ENCODE results near the gene FXYD6.
A peak's percentile ranks its signal among the peaks of the same experiment; 100 is the strongest.

Gene FXYD6

GRCh38 chr11:117822074-117823033 is 54.1 kb downstream of the FXYD6 start:
- H3K27me3 ChIP-seq (ENCODE audit: control insufficient read depth, insufficient read depth, low read length): no peaks in the 10 kb centered on the region
- no peaks in the 10 kb centered on the region for H3K9me3 ChIP-seq (ENCODE audit: control insufficient read depth, low read depth, low read length)
- peaks cover 21% of the 10 kb centered on the region for H3K4me1 ChIP-seq (ENCODE audit: control insufficient read depth, low read depth, low read length)
- no peaks in the 10 kb centered on the region for H3K36me3 ChIP-seq (ENCODE audit: control insufficient read depth, low read depth, low read length)
- no peak overlapping the region for H3K27ac ChIP-seq (ENCODE audit: low read length)
- H3K9ac ChIP-seq (ENCODE audit: low read length): no peak overlapping the region
- H3K4me3 ChIP-seq (ENCODE audit: low read length): no peak overlapping the region

DNA sequence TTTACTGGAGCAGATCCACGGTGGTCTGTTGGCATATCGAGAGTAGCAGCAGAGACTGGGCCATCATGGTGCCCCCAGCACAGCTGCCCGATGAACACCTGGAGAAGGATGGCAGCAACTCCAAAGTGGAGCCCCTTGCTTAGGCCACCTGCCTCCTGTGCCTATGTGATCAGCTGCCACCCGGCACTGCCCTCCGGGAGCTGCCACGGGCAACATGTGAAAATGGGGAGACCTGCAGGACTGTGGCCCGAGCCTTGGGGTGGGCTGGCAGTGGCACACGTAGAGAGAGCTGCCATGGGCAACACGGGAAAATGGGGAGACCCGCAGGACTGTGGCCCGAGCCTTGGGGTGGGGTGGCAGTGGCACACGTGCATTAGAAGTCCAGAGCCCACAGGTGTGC is 55.0 kb downstream of the FXYD6 start:
- no peaks in the 10 kb centered on the region for H3K27me3 ChIP-seq (ENCODE audit: control insufficient read depth, insufficient read depth, low read length)
- H3K9me3 ChIP-seq (ENCODE audit: control insufficient read depth, low read depth, low read length): no peaks in the 10 kb centered on the region
- H3K27ac ChIP-seq (ENCODE audit: low read length): no peak overlapping the region
- no peaks in the 10 kb centered on the region for H3K36me3 ChIP-seq (ENCODE audit: control insufficient read depth, low read depth, low read length)
- H3K4me3 ChIP-seq (ENCODE audit: low read length): no peak overlapping the region
- H3K4me1 ChIP-seq (ENCODE audit: control insufficient read depth, low read depth, low read length): peaks cover 29% of the 10 kb centered on the region
- H3K9ac ChIP-seq (ENCODE audit: low read length): no peak overlapping the region

DNA sequence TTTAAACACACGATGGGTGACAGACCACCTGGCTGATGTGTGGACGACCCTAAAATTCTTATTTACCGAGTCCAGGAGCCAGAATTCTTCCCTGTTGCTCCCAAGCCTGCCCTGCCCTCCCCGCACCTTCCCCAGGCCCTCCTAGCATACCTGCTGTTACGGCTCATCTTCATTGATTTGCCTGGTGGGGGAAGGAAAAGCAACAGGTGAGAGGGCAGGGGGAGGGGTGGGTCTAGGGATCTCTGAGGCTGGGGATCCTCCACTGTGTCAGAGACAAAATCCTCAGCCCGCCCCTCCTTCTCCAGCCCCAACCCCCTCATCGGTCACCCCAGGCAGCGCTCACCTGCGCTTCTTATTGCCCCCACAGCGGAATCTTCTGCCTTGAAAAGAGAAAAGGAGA is 55.9 kb downstream of the FXYD6 start:
- no peak overlapping the region for H3K27ac ChIP-seq (ENCODE audit: low read length)
- H3K4me3 ChIP-seq (ENCODE audit: low read length): no peak overlapping the region
- H3K27me3 ChIP-seq (ENCODE audit: control insufficient read depth, insufficient read depth, low read length): peaks cover 1% of the 10 kb centered on the region
- H3K36me3 ChIP-seq (ENCODE audit: control insufficient read depth, low read depth, low read length): no peaks in the 10 kb centered on the region
- H3K9ac ChIP-seq (ENCODE audit: low read length): no peak overlapping the region
- no peaks in the 10 kb centered on the region for H3K9me3 ChIP-seq (ENCODE audit: control insufficient read depth, low read depth, low read length)
- peaks cover 32% of the 10 kb centered on the region for H3K4me1 ChIP-seq (ENCODE audit: control insufficient read depth, low read depth, low read length)

DNA sequence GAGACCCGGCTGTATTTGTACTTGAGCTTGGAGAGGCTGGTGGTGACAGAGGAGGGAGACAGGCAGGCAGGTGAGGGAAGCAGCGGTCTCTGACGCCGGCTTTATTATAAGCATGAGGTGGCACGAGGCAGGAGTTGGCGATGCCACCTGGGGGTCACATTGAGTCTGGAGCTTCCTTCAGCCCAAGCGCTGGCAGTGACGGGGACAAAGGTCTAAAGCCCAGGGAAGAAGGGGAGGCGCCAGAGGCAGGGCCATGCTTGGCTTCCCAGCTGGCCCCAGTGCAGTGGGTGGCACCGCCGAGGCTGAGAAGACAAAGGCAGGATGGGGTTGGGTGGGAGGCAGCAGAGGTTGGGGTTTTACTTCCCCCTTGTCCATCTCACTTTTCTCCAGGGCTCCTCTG is 56.4 kb downstream of the FXYD6 start:
- H3K27ac ChIP-seq (ENCODE audit: low read length): no peak overlapping the region
- H3K9ac ChIP-seq (ENCODE audit: low read length): no peak overlapping the region
- peaks cover 4% of the 10 kb centered on the region for H3K27me3 ChIP-seq (ENCODE audit: control insufficient read depth, insufficient read depth, low read length)
- peaks cover 37% of the 10 kb centered on the region for H3K4me1 ChIP-seq (ENCODE audit: control insufficient read depth, low read depth, low read length)
- no peaks in the 10 kb centered on the region for H3K9me3 ChIP-seq (ENCODE audit: control insufficient read depth, low read depth, low read length)
- H3K36me3 ChIP-seq (ENCODE audit: control insufficient read depth, low read depth, low read length): no peaks in the 10 kb centered on the region
- H3K4me3 ChIP-seq (ENCODE audit: low read length): no peak overlapping the region

DNA sequence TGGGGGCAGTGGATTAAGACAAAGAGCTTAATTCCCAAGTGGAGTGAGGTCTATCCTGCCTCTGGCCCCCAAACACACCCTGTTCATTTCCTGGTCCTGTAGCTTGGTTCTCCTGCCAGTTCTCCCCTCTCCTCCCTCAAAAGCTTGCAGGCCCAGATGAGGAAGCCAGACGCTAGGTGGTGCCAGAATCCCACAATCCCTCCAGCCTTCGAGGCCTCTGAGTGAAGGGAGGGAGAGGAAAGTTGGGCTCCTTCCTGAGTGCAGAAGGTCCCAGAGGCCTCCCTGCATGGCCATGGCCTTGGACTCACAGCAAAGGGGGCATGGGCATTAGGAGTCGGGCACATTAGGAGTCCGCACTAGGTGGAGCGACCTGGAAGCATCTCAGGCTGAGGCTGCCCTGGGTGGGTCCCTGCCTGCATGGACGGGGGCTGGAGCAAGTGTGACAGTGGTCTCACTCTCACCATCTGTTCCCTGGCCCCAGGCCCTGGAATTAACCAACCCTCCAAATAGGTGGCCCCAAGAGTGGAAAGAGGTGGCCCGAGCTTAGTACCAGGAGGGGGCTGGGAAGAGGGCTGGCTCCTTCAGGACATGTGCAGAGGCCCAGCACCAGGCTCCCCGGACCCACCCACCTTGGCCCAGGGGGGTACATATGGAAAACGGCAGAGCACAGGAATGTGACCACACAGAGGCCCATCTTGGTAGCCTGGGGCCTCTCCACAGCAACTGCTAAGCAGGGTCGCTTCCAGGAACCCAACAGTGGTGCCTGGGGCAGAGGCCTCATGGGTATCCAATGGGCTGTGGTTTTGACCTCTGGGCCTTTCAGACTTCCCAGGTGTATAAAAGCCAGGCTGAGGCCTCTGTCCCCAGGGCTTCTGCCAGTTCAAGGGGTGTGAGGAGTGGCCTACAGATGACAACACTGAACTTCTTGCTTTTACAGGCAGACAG is 57.1 kb downstream of the FXYD6 start:
- H3K9ac ChIP-seq (ENCODE audit: low read length): no peak overlapping the region
- H3K27ac ChIP-seq (ENCODE audit: low read length): no peak overlapping the region
- no peaks in the 10 kb centered on the region for H3K9me3 ChIP-seq (ENCODE audit: control insufficient read depth, low read depth, low read length)
- no peak overlapping the region for H3K4me3 ChIP-seq (ENCODE audit: low read length)
- H3K36me3 ChIP-seq (ENCODE audit: control insufficient read depth, low read depth, low read length): no peaks in the 10 kb centered on the region
- peaks cover 40% of the 10 kb centered on the region for H3K4me1 ChIP-seq (ENCODE audit: control insufficient read depth, low read depth, low read length)
- peaks cover 4% of the 10 kb centered on the region for H3K27me3 ChIP-seq (ENCODE audit: control insufficient read depth, insufficient read depth, low read length)

DNA sequence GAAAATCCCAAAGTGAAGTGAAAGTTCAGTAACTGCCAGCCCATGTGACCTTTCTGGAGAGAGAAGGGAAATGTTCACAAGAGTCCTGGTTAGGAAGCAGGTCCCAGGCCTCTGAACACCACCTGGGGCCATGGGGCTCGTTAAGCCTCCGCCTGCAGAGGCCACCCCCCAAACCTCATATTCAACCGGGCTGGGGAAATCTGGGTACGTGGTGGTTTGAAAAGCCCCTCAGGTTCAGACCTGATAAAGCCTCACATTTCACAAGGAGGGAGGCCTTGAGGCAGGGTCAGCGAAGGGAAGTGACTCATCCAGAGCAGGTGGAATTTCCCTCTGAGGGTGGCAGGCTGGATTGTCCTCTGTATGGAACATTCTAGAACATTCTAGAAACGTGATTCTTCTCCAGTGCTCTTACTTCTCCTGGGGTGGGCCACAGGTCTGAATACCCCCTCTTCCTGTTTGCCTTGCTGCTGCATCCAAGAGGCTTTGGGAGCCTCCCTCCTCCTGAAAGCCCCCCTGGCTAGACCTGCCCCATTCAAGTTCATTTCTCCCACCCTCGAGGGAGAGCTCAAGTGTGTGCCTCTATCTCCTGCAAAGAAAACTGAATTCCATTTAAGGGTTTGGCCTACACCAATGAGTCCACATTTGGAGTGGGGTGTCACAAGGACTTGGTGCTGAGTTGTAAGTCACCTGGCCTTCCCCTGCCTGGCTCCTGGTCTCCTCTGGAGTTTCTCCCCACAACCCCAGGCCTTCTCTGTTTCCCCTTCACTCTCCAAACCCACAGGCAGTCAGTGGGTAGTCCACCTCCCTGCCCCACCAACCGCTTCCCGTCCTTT is 58.2 kb downstream of the FXYD6 start:
- H3K9ac ChIP-seq (ENCODE audit: low read length): no peak overlapping the region
- peaks cover 4% of the 10 kb centered on the region for H3K27me3 ChIP-seq (ENCODE audit: control insufficient read depth, insufficient read depth, low read length)
- no peak overlapping the region for H3K27ac ChIP-seq (ENCODE audit: low read length)
- peaks cover 38% of the 10 kb centered on the region for H3K4me1 ChIP-seq (ENCODE audit: control insufficient read depth, low read depth, low read length)
- no peaks in the 10 kb centered on the region for H3K9me3 ChIP-seq (ENCODE audit: control insufficient read depth, low read depth, low read length)
- no peaks in the 10 kb centered on the region for H3K36me3 ChIP-seq (ENCODE audit: control insufficient read depth, low read depth, low read length)
- no peak overlapping the region for H3K4me3 ChIP-seq (ENCODE audit: low read length)

GRCh38 chr11:117817368-117818040 is 59.0 kb downstream of the FXYD6 start:
- Histone ChIP-seq H3K36me3 (ENCODE audit: control insufficient read depth, low read depth, low read length) (no peaks in the 10 kb centered on the region), H3K27me3 (ENCODE audit: control insufficient read depth, insufficient read depth, low read length) (peaks cover 4% of the 10 kb centered on the region), H3K4me3 (ENCODE audit: low read length) (peak overlapping the region; percentile 14), H3K4me1 (ENCODE audit: control insufficient read depth, low read depth, low read length) (peaks cover 38% of the 10 kb centered on the region), H3K27ac (ENCODE audit: low read length) (no peak overlapping the region), H3K9me3 (ENCODE audit: control insufficient read depth, low read depth, low read length) (no peaks in the 10 kb centered on the region), H3K9ac (ENCODE audit: low read length) (no peak overlapping the region)

DNA sequence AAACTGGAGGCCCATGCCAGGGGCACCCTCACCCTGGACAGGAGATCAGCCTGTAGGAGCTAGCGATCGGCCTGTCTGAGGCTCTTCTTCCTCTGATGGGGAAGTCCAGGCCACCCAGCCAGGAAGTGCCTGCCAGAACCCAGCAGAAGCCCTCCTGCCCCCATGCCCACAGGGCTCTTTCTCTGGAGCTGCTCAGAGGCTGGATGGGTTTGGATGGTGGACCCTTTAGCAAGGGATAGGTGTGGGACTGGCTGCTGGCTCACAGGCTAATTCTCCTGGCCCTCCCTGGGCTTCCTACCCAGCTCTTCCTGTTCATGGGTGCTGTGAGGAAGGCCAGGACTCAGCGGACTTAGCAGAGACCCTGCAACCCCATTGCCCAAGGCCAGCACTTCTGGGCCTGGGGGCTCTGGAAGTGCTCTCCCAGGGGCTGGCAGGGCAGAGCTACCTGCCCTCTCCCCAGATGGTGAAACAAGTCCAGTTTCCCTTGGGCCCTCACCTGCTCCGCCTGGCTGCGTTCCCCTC is 59.6 kb downstream of the FXYD6 start:
- Histone ChIP-seq H3K9ac (ENCODE audit: low read length) (no peak overlapping the region), H3K36me3 (ENCODE audit: control insufficient read depth, low read depth, low read length) (no peaks in the 10 kb centered on the region), H3K9me3 (ENCODE audit: control insufficient read depth, low read depth, low read length) (no peaks in the 10 kb centered on the region), H3K4me1 (ENCODE audit: control insufficient read depth, low read depth, low read length) (peaks cover 38% of the 10 kb centered on the region), H3K27me3 (ENCODE audit: control insufficient read depth, insufficient read depth, low read length) (peaks cover 4% of the 10 kb centered on the region), H3K27ac (ENCODE audit: low read length) (no peak overlapping the region), H3K4me3 (ENCODE audit: low read length) (peak overlapping the region; percentile 14)

DNA sequence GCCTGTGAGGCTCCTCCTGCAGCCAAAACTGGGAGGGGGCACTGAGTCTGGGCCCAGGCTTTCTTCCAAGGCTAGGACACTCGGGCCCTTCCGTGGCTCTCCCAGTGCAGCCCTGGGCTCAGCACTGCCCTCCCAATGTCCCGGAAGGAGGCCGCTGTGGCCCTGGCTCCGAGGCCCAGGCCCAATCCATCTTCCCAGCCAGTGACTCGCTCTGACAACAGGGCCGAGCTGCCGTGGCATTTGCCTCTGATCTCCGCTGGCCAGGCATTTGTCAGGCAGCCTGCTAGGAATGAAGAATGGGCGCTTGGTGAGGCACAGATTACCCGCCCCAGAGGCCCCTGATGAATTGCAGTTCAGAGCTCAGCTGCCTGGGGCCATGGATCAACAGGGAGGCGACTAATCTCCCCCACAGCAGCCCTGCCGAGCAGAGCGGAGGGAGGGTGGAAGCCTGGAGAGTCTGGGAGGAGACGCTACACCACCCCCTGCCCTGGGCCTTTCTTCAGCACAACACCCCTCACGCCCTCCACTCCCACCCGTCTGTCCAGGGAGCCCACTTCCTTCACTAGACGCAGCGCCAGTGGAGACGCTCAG is 60.2 kb downstream of the FXYD6 start:
- Histone ChIP-seq H3K4me1 (ENCODE audit: control insufficient read depth, low read depth, low read length) (peaks cover 38% of the 10 kb centered on the region), H3K4me3 (ENCODE audit: low read length) (no peak overlapping the region), H3K9ac (ENCODE audit: low read length) (no peak overlapping the region), H3K27me3 (ENCODE audit: control insufficient read depth, insufficient read depth, low read length) (peaks cover 4% of the 10 kb centered on the region), H3K36me3 (ENCODE audit: control insufficient read depth, low read depth, low read length) (no peaks in the 10 kb centered on the region), H3K27ac (ENCODE audit: low read length) (no peak overlapping the region), H3K9me3 (ENCODE audit: control insufficient read depth, low read depth, low read length) (no peaks in the 10 kb centered on the region)

- Histone ChIP-seq H3K4me1 (ENCODE audit: control insufficient read depth, low read depth, low read length) (peaks cover 35% of the 10 kb centered on the region), H3K9me3 (ENCODE audit: control insufficient read depth, low read depth, low read length) (no peaks in the 10 kb centered on the region), H3K4me3 (ENCODE audit: low read length) (no peak overlapping the region), H3K27ac (ENCODE audit: low read length) (no peak overlapping the region), H3K9ac (ENCODE audit: low read length) (no peak overlapping the region), H3K27me3 (ENCODE audit: control insufficient read depth, insufficient read depth, low read length) (peaks cover 4% of the 10 kb centered on the region), H3K36me3 (ENCODE audit: control insufficient read depth, low read depth, low read length) (no peaks in the 10 kb centered on the region)
These were observed 61.1 kb downstream of the FXYD6 start for GRCh38 chr11:117815262-117815803.
